ENCODE measurements around the gene UMODL1.

UMODL1 gene

GRCh38 chr21:42071146-42071737, at the start of gene UMODL1:
Gene UMODL1, plus strand, starts transcription at chr21:42071317. Its CDS starts 0 bp downstream, at chr21:42071317.
- DNase-seq = no peak

- no peak for DNase-seq
Observed at GRCh38 chr21:42021371-42022090, 49.6 kb upstream of the UMODL1 start.

- no peak for DNase-seq
Observed at GRCh38 chr21:42022091-42022430, 49.1 kb upstream of the UMODL1 start.

- no peak for DNase-seq
Observed at GRCh38 chr21:42022906-42023305, 48.2 kb upstream of the UMODL1 start.

GRCh38 chr21:42025376-42026081, 45.6 kb upstream of the UMODL1 start:
- no peak for DNase-seq

DNA sequence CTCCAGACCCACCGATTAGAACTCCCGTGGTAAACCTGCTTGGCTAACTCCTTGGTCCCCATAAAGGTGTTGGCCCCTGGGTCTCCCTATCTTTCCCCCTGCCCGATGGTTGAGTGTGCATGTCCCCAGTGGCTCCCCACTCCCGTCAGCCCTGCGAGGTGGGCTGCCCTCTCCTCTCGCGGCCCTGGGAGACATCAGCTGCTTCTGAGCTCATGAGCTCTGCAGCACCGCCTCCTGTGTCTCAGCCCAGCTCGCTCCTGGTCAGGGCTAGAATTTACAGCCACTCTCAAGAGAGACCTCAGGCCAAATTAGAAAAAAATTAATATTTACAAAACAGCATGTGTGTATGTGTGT, 45.1 kb upstream of the UMODL1 start:
- no peak for DNase-seq

DNA sequence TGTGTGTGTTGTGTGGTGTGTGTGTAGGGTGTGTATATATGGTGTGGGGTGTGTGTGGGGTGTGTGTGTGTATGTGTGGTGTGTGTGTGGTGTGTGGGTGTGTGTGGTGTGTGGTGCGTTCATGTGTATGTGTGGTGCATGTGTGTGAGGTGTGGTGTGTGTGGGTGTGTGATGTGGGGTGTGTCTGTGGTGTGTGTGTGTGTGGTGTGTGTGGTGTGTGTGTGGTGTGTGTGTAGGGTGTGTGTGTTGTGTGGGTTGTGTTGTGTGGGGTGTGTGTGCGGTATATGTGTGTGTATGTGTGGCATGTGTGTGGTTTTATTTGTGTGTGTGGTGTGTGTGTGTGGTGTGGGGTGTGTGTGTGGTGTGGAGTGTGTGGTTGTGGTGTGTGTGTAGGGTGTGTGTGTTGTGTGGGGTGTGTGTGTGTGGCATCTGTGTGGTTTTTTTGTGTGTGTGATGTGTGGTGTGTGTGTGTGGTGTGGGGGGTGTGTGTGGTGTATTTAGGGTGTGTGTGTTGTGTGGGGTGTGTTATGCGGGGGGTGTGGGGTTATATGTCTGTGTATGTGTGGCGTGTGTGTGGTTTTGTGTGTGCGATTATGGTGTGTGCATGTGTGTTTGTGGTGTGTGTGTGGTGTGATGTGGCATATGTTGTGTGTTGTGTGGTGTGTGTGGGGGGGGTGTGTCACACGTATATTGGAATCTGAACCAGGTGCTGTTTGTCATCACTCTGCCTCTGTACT, 43.9 kb upstream of the UMODL1 start:
- DNase-seq = no peak

- DNase-seq = no peak
Observed at GRCh38 chr21:42027822-42028765, 43.0 kb upstream of the UMODL1 start.

DNA sequence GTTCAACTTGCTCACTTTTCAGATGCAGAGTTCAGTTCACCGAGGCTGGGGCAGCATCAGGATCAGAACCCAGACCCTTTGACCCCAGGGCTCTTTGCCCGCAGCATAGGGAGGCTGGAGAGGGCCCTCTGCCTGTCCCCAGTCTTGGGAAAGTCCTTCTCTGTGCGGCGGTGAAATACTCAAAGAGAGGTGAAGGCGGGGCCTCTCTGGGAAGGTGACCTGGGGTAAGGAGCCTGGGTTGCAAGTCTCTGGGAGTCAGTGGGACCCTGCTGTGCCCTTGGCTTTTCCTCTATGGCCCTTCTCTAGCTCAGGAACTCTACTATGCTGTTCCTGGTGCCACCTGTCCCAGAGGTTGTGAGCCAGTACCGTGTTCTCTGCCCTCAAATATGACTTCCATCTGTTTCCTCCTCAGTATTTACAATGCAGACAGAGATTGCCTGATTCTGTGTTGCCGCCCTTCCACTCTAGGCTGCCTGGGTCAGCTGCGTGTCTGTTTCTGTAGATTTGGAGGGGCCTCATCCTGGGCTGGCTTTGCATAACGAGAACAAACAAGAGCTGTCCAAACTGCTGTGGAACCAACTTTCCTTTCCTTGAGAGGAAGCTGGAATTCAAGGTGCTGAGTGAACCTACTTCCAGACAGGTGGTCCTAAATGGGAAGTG, 42.2 kb upstream of the UMODL1 start:
- DNase-seq = peak; percentile 37

- no peak for DNase-seq
Observed at GRCh38 chr21:42030311-42030710, 40.8 kb upstream of the UMODL1 start.

DNA sequence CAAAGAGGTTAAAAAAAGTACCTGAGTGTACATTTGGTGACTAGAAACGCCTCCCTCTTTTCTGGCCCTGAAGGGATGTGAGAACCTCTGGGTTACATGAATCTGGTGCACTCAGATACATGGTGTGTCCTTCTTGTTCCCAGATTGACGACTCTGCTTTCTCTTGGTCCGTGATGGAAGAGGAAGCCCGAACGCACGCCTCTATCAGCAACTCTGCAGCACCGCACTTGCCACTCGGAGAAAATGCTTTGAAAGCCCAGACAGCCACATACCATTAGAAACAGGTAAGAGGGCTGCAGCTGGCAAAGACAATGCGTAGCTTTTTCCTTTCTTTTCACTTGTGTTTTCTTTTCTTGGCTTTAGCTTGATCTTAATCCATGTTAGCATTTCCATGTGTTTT, 39.9 kb upstream of the UMODL1 start:
- no peak for DNase-seq

DNA sequence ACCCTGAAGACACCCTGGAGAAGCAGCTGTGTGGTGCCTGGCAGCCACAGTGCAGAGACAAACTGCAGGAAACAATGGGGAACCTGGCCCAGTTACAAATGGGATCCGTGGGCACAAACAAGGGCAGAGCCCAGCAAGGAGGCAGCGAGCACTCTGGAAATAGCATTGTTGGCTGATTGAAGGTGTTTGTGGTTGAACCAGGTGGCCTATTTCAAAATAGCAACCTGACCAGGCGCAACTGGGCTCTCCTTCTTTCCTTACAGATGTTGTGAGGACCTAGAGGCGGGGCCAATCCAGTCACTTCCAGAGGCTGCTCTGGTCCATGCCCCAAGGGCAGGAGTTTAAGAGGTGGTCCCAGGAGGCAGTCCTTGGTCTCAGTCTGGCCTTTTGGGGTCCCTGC, 39.3 kb upstream of the UMODL1 start:
- DNase-seq = no peak

- no peak for DNase-seq
Observed at GRCh38 chr21:42032266-42032665, 38.9 kb upstream of the UMODL1 start.

GRCh38 chr21:42032968-42033367, 38.1 kb upstream of the UMODL1 start:
- no peak for DNase-seq

DNA sequence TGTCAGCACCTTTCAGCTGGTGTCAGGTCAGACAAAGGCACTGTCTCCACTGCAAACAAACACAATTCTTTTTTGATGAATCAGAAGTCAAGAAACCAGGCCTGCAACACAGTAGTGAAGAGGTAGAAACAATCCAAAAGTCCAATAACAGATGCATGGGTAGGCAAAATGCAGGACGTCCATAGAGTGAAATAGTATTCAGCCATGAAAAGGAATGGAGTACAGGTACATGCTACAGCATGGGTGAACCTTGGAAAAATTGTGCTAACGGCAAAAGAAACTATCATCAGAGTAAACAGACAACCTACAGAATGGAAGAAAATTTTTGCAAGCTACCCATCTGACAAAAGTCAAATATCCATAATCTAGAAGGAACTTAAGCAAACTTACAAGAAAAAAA, 34.8 kb upstream of the UMODL1 start:
- no peak for DNase-seq

- no peak for DNase-seq
Observed at GRCh38 chr21:42037516-42037915, 33.6 kb upstream of the UMODL1 start.

DNA sequence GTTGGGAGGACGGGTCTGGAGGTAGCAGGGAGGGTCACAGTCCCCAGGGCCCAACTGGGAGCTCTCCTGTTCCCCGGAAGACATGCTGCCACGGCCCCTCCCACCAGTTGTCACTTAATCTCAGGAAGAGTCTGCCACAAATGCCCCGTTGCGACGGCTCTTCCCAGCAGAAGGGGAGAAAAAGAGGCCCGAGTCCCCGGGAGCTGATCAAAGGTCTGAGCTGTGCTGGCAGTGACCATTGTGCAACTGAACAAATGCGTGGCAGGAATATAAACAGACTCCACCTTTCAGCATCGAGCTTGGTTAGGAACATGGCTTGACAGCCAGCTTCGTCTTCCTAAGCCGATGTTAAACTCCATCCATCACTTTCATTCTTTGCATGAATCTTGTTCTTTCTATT, 33.2 kb upstream of the UMODL1 start:
- DNase-seq = no peak

DNA sequence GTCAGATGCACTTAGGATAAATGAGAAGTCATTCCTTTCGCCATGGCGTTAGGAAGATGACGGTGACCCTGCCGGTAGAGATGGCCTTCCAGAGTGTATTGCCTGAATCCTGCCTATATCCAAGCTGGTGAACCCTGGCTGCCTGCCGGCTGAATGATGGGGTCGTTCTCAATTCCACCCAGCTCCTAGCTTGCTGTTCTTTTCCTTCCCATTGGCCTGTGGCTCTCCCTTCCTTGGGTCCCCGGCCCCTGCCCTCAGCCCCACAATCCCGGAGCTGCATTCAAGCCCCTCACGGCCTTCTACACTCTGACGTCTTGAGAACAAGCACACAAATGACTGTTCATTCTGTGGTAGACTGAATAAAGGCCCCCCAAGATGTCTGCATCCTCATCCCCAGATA, 32.7 kb upstream of the UMODL1 start:
- no peak for DNase-seq

DNA sequence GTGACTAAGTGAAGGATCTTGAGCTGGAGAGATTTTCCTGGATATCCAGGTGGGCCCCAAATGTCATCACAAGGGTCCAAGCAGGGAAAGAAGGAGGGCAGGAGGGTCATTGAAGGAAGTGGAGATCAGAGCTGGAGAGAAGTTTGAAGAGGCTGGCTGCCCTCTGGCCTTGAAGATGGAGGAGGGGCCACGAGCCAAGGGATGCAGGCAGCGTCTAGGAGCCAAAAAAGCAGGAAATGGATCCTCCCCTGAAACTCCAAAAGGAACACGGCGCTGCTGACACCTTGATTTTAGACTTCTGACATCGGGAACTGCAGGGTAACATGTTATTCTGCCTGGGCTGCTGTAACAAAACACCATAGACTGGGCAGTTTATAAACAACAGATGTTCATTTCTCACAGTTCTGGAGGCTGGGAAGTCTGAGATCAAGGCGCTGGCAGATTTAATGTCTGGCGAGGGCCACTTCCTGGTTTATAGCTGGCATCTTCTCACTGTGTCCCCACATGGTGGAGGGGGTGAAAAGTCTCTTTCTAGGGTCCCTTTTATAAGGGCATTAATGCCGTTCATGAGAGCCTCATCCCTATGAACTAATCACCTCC, 32.2 kb upstream of the UMODL1 start:
- no peak for DNase-seq

- no peak for DNase-seq
Observed at GRCh38 chr21:42039470-42039901, 31.6 kb upstream of the UMODL1 start.

- DNase-seq = no peak
Observed at GRCh38 chr21:42039911-42040351, 31.2 kb upstream of the UMODL1 start.

Data from NCI-H526 treated with DMSO at 0.1 percent for 48 hours (cell line).